NCI-H446 treated with DMSO at 0.1 percent for 48 hours (cell line): ENCODE data around the gene SIM2.

ENCODE experiments used
- DNase-seq: peaks from one replicate; lab custom pipeline; 2025; lab: John Stamatoyannopoulos, UW

The SIM2 gene

GRCh38 chr21:36700971-36701755 lies 2.2 kb downstream of the SIM2 start:
- DNase-seq = no peak

DNA sequence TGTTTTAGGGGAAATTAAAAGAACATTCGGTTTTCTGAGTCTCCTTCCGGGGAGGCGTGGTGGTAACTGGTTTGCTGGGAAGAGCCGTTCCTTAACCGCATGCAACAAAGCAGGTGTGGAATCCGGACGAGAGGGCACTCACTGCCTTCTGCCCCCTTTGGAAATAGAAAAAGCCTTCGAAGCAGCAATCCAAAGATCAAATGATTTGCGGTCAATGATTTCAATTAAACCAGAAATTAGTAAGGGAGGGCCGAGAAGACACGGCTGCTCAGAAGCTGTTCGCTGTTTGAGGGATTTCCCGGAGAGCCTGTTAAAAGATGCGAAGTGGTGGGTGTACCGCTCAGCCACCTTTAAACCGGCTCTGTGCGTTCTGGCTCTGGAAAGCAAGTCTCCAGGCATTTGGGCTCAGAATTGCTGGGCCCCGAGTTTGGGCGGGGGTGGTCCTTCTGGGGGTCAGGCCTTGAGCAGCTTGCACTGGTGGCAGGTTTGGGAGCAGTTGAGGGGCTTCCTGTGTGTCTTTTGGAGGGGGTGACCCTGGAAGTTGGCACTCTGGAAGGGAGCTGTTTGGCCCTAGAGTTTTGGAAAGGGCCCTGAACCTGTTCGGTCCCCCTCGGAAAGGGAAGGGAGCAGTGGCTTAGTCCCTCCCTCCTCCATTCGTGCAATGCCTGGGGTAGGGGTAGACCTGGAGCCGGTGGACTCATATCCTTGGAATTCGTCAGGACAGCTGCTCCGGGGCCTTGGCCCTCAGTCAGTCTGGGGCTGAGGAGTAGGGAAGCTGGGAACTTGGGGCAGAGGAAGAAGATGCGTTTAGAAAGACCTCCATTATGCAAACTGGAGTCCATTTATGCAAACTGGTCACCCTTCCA lies 3.1 kb downstream of the SIM2 start:
- no peak for DNase-seq

- no peak for DNase-seq
Measured at GRCh38 chr21:36702622-36702968, 3.7 kb downstream of the SIM2 start.

DNA sequence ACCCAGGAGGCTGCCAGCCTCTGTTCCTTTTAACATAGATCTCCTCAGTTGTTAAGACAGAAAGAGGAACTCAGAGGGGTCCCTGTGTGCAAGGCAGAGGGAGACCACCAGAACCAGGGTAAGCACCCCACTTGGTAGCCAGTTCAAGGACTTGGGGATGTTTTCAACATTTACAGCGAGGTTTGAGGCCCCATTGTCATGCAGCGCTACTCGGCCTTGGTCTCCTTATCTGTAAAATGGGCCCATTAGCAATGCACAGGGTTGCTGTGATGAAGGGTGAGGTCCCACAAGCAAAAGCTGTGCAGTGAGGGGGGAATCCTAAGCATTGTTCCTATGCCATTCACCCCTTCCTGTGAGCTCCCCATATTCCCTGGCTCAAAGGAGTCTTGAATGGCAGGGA lies 4.2 kb downstream of the SIM2 start:
- no peak for DNase-seq

- no peak for DNase-seq
Measured at GRCh38 chr21:36703626-36704280, 4.8 kb downstream of the SIM2 start.

DNA sequence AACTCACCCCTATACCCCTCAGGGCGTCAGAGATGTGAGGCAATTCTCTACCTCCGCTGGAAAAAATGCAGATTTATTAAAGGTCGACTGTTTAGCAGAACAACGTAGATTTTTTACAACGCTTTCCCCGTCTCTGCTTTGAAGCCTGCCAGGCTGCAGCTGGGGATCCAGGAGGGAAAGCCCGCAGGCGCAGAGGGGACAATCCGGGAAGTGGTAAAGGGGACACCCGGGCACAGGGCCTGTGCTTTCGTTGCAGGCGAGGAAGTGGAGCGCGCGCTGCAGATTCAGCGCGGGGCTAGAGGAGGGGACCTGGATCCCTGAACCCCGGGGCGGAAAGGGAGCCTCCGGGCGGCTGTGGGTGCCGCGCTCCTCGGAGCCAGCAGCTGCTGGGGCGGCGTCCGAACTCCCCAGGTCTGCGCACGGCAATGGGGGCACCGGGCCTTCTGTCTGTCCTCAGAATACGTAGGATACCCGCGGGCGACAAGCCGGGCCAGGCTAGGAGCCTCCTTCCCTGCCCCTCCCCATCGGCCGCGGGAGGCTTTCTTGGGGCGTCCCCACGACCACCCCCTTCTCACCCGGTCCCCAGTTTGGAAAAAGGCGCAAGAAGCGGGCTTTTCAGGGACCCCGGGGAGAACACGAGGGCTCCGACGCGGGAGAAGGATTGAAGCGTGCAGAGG lies 5.5 kb downstream of the SIM2 start:
- no peak for DNase-seq

DNA sequence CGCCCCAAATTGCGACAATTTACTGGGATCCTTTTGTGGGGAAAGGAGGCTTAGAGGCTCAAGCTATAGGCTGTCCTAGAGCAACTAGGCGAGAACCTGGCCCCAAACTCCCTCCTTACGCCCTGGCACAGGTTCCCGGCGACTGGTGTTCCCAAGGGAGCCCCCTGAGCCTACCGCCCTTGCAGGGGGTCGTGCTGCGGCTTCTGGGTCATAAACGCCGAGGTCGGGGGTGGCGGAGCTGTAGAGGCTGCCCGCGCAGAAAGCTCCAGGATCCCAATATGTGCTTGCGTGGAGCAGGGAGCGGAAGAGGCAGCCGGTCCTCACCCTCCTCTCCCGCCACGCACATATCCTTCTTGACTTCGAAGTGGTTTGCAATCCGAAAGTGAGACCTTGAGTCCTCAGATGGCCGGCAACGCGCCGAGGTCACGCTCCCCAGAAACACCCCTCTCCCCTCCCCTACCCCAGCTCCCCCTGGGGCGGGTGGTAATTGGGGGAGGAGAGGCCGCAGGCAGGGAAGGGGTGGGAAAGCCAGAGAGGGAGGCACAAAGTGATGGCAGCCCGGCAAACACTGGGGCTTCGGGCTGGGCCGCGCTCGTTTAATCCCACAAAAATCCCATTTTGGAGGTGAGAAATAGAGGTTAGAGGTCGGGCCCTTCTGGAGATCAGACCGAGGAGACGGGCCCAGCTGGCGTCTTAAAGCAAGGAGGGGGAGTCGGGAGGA lies 6.2 kb downstream of the SIM2 start:
- DNase-seq = no peak

DNA sequence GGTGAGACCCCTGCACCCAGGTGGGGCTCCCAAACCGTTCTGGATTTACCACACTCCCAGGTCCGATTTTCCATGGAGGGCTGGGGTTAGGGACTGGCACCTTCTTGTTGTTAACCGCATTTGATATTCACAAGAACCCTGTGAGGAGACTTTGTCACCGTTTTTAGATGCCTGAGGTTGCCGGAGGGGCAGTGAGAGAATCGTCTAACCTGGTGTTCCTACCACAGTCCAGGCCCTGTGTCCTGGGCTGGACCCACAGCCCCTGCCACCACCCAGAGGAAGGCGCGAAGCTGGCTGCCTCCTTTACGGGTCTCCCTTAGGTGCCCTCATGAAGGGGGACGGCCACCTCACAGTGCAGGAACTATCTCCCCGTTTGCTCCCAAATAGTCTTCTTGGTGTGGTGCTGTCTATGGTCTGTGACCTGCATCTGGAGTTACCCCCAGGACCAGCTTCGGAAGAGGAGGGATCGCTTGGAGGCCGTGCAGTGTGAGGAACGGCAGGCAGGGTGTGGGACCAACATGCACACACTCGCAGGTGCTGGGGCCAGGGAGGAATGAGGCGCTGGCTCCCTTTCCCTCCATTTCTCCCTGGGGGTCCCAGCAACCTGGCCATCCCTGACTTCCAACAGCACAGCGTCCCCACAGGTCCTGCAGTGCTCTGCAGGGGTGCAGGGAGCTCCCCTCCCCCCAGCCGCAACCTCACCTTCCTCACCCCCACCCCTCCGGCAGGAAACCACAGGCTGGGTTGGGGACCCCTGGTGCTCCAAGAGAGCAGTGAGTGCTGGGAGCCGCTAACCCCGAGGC lies 7.0 kb downstream of the SIM2 start:
- no peak for DNase-seq

- DNase-seq = no peak
Measured at GRCh38 chr21:36706482-36706852, 7.6 kb downstream of the SIM2 start.

DNA sequence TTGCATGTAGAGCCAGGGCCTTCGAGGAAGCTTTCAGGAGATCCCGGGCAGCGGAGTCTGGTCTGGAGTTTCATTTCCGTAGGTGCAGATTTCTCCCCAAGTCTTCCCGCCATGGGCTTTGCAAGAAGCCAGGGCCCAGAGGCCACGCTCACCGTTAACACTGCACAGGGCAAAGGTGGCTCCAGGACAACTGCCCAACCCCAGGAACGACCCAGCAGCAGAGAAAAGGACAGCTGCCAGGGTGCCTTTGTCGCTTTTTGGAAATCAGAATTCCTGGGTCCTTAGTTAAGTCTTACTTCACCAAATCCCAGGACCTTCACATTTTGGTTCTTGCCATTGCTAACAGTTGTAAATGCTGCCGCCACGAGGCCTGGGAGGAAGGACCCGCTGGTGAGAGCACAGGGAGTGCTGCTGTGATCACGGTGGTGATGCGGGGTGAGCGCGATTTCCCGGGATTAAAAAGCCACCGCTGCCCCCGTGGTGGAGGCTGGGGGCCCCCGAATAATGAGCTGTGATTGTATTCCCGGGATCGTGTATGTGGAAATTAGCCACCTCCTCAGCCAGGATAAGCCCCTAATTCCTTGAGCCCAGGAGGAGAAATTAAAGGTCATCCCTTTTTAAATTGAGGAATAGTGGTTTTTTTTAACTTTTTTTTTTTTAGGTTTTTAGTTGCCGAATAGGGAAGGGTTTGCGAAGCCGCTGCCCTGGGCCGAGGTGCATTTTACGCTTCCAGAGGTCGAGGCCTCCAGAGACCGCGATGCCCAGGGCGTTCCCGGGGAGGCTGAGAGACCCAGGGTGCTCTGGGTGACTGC lies 8.2 kb downstream of the SIM2 start:
- no peak for DNase-seq

DNA sequence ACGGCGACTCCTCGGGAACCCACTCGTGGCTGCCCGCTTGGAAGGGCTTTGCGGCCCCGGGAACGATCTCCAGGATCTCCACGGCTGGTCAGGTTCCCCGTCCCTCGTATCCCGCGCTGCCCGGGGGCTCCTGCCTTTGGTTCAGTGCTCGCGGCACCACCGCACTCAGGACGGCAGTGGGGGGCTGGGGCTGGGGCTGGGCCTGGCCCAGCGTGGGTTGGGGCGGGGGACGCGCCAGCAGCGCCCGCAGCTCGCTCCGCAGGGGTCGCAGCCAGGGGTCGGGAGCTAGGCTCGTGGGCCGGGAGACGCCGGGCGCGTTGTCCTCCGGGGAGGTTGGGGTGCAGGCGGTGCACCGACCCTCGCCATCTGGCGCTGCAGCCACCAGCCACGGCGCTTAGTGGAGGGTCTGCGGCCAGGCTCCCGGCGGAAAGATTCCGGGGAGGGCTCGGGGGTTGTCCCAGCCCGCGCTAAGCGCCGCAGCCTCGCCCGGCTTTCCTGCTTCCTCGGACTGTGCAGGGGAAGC lies 8.9 kb downstream of the SIM2 start:
- DNase-seq = no peak

GRCh38 chr21:36708286-36709029 lies 9.5 kb downstream of the SIM2 start:
- DNase-seq = no peak

DNA sequence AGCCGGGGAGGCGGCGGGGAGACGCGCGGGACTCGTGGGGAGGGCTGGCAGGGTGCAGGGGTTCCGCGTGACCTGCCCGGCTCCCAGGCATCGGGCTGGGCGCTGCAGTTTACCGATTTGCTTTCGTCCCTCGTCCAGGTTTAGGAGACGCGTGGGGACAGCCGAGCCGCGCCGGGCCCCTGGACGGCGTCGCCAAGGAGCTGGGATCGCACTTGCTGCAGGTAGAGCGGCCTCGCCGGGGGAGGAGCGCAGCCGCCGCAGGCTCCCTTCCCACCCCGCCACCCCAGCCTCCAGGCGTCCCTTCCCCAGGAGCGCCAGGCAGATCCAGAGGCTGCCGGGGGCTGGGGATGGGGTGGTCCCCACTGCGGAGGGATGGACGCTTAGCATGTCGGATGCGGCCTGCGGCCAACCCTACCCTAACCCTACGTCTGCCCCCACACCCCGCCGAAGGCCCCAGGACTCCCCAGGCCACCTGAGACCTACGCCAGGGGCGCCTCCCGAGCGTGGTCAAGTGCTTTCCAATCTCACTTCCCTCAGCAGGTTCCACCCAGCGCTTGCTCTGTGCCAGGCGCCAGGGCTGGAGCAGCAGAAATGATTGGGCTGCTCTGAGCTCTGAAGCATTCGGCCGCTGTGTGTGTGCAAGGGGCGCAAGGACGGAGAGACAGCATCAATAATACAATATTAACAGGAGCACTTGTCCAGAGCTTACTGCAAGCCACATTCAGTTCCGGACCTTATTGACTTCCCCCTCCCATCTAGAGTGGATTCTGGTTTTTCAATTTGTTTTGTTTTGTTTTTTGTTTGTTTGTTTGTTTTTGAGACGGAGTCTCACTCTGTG lies 10.3 kb downstream of the SIM2 start:
- DNase-seq = no peak

DNA sequence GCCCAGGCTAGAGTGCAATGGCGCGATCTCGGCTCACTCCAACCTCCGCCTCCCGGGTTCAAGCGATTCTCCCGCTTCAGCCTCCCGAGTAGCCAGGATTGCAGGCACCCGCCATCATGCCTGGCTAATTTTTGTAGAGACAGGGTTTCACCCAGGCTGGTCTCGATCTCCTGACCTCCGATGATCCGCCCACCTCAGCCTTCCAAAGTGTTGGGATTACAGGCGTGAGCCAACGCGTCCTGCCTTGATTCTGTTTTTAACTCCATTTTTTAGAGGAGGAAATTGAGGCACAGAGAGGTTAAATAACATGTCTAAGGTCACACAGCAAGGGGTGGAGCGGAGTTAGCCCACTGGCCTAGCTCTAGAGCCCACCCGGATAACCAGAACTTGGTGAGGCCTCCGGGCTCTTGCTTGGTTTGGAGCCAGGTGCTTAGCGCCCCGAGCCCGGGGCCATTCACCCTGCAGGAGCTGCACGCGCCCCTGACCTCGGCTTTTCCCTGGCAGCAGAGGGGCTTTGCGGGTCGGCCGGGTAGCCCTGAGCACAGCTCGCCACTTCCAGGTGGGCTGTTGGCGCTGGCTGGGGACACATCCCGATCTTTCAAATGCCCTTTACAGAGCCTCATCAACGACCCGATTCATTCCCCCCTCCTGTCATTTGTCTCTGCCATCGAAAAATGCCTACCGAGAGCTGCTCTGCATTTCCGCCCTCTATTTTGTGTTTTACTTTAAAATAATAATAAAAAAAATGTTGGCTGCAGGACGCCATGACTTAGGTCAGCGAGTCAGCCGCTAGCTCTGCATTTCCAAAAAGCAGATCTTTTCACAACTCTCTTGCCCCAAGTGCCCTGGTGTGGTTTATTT lies 11.2 kb downstream of the SIM2 start:
- DNase-seq = no peak

DNA sequence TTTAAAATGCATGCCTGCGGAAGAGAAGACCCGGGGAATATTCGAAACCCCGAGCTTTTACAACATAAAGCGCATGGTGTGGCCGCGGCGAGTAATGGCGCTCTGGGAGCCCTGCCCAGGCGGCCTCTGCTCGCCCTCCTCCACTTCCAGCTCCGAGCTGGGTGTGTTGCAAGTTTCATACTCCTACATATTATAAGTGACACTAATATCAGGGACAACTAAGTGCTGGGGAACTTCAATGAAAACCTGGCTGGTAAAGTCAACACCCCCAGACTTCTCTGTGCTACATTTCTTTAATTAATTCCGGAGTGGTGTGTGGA lies 11.8 kb downstream of the SIM2 start:
- DNase-seq = no peak

DNA sequence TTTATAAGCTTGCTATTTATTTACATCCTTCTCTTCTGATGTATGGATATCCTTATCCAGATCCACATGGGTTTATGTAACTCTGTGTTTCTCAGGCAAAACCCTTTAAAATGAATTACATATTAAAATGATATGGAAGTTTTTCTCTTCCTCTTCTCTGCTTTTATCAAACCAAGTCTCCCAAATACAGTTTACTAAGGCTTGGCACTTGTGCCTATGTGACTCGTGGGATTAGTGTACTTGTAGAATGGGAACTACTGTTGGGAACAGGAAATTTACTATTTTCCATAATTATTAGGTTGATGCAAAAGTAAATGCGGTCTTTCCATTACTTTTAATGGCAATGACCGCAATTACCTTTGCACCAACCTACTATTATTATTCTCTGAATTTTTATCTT lies 14.8 kb downstream of the SIM2 start:
- DNase-seq = no peak

DNA sequence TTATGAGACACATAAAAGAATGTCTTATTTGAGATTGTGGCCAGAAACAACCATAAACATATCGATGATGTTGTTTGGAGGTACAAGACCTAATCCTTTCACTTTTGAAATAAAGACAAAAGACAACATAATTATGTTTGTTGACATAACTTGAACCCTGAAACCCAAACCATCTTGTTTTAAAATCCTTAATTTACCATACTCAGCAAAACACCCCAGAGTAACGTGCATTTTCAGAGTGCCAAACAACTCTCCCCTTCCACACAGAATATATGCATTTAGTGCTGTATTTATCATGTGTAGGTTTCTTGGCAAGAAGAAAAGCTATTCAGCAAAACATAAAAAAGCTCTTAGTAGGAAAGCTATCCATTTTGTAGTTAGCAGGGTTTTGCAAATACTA lies 17.5 kb downstream of the SIM2 start:
- DNase-seq = no peak
